CD4-positive, alpha-beta T cell (primary cell): ENCODE results near the gene PLEKHA8. TPM values are rescaled to one million over a fixed set of nuclear protein-coding genes. Genes with fewer than 3 reads are reported as not detected.

ENCODE experiments used
- ATAC-seq: fragments of 200-7000 bp; cut with Tn5 transposase; one replicate; pipeline ENCODE4 v1.10.0; 2022; ENCODE audit warnings: mild to moderate bottlenecking; ENCODE audit not compliant: poor library complexity
- CTCF ChIA-PET: fragments of 350-600 bp; sonication (Branson Sonifier 250); formaldehyde crosslinking; loops from one replicate; lab custom pipeline; 2021; ENCODE audit warnings: antibody characterized with exemption, inconsistent platforms; lab: Charles Lee
- POLR2A ChIA-PET: fragments of 350-600 bp; sonication (Branson Sonifier 250); formaldehyde crosslinking; loops from one replicate; lab custom pipeline; 2021; ENCODE audit warnings: antibody characterized with exemption, inconsistent platforms; lab: Charles Lee
- DNase-seq, 14 experiments: peaks; one replicate each; pipeline ENCODE4 v3.0.0-alpha.2; 2013 to 2020; ENCODE audit warnings: mixed read lengths in 2 of 14
- H3K27ac ChIP-seq, 2 donors: one replicate each; pipeline versions ENCODE4 v1.5.1 to v1.7.0; 2013; ENCODE audit warnings: low read length in 2 of 2, low read depth in 1 of 2, mild to moderate bottlenecking in 1 of 2
- H3K27me3 ChIP-seq, 2 experiments: 1 replicate in 1 of 2; 2 replicates in 1 of 2; pipeline versions ENCODE4 v1.6.1 to v1.7.0; 2013; ENCODE audit warnings: low read length in 2 of 2, control low read depth in 1 of 2, mild to moderate bottlenecking in 1 of 2, moderate library complexity in 1 of 2; ENCODE audit not compliant: insufficient read depth in 2 of 2, control insufficient read depth in 1 of 2
- H3K36me3 ChIP-seq: one replicate; pipeline ENCODE4 v1.6.1; 2013; ENCODE audit warnings: low read length, control low read depth; ENCODE audit not compliant: insufficient read depth
- H3K4me1 ChIP-seq: one replicate; pipeline ENCODE4 v1.6.1; 2013; ENCODE audit warnings: low read length, control low read depth; ENCODE audit not compliant: insufficient read depth
- H3K4me3 ChIP-seq: one replicate; pipeline ENCODE4 v1.5.1; 2013; ENCODE audit warnings: mild to moderate bottlenecking, low read length, moderate library complexity
- H3K9me3 ChIP-seq, 2 experiments: 1 replicate in 1 of 2; 2 replicates in 1 of 2; pipeline versions ENCODE4 v1.6.1 to v1.7.0; 2013; ENCODE audit warnings: low read length in 2 of 2, mild to moderate bottlenecking in 2 of 2, control low read depth in 1 of 2, moderate library complexity in 1 of 2; ENCODE audit not compliant: control insufficient read depth in 1 of 2, insufficient read depth in 1 of 2
- H3K27ac Mint-ChIP-seq: one replicate; pipeline ENCODE4 v1.8.0; 2020; ENCODE audit warnings: mixed read lengths
- H3K27me3 Mint-ChIP-seq: one replicate; pipeline ENCODE4 v1.8.0; 2021; ENCODE audit warnings: mixed read lengths
- H3K36me3 Mint-ChIP-seq: one replicate; pipeline ENCODE4 v1.8.0; 2021; ENCODE audit warnings: low read depth, mixed read lengths
- H3K4me1 Mint-ChIP-seq: one replicate; pipeline ENCODE4 v1.8.0; 2021; ENCODE audit warnings: low read depth, mixed read lengths
- H3K4me3 Mint-ChIP-seq: one replicate; pipeline ENCODE4 v1.8.0; 2020; ENCODE audit warnings: mild to moderate bottlenecking, mixed read lengths
- H3K9me3 Mint-ChIP-seq: one replicate; pipeline ENCODE4 v1.8.0; 2020; ENCODE audit warnings: mixed read lengths
- CTCF ChIP-seq: fragments of 200-600 bp; IDR thresholded peaks from one replicate; pipeline ENCODE4 v1.8.0; 2022; ENCODE audit warnings: antibody characterized with exemption, mild to moderate bottlenecking
- intact Hi-C, 2 experiments: fragments of 100-400 bp; cut with DNase I in 1 of 2; cut with micrococcal nuclease in 1 of 2; formaldehyde crosslinking; loops; one replicate each; pipeline versions ENCODE4 v1.15.1 to v1.9.0; 2023 to 2025; cut with DNase I, micrococcal nuclease
- total RNA-seq, 174 experiments: library from RNA in 2 of 174; stranded (reverse) in 2 of 174; gene quantifications; one replicate each; pipeline ENCODE4 v1.2.3 and lab custom pipeline; 2021 to 2026

The PLEKHA8 gene
- total RNA-seq, 2 experiments from 2014 or later = 7.0 to 7.4 TPM

GRCh38 chr7:30177186-30177585, 149.0 kb downstream of the PLEKHA8 start:
- CTCF ChIA-PET = no interaction called here
- intact Hi-C loops = loop anchor here in 1 of 2 experiments (5.0 kb wide), 1 partner anchor 95 kb away; no protein-coding TSS in a partner anchor
- Mint-ChIP-seq H3K4me3 (no peak overlapping the region), H3K27ac (no peak overlapping the region), H3K27me3 (no peaks in the 10 kb centered on the region), H3K9me3 (no peaks in the 10 kb centered on the region), H3K36me3 (no peaks in the 10 kb centered on the region), H3K4me1 (no peaks in the 10 kb centered on the region)
- Histone ChIP-seq H3K9me3 (no peaks in the 10 kb centered on the region), H3K27me3 (no peaks in the 10 kb centered on the region), H3K4me1 (peaks cover 8% of the 10 kb centered on the region), H3K36me3 (no peaks in the 10 kb centered on the region), H3K27ac (no peak overlapping the region), H3K4me3 (no peak overlapping the region)
- ATAC-seq (no peak), DNase-seq (no peak)
- POLR2A ChIA-PET = no interaction called here
- no peak for TF ChIP-seq CTCF

DNA sequence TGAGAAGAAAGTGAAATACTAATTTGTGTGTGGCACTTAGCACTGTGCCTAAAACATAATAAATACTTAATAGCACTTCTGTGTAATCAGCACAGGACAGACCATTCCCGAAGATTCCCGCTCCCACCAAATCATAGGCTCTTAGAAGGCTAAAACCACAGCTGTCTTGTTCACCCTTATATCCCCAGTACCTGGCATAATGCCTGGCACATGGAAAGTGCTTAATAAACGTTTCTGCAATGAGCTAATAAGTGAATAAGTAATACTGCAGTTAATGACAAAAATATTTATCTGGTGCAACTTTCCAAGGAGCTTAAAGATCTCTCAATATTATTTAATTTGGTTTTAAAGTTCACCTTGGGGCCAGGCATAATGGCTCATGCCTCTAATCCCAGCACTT, 149.8 kb downstream of the PLEKHA8 start:
- H3K27ac ChIP-seq = no peak overlapping the region
- peaks cover 8% of the 10 kb centered on the region for H3K4me1 ChIP-seq
- H3K27ac Mint-ChIP-seq = no peak overlapping the region
- H3K4me3 ChIP-seq = no peak overlapping the region
- no peaks in the 10 kb centered on the region for H3K36me3 ChIP-seq
- no peaks in the 10 kb centered on the region for H3K9me3 Mint-ChIP-seq
- DNase-seq (no peak), ATAC-seq (no peak)
- no peak overlapping the region for H3K4me3 Mint-ChIP-seq
- H3K36me3 Mint-ChIP-seq = no peaks in the 10 kb centered on the region
- no peaks in the 10 kb centered on the region for H3K9me3 ChIP-seq
- no peaks in the 10 kb centered on the region for H3K4me1 Mint-ChIP-seq
- TF ChIP-seq CTCF = no peak
- POLR2A ChIA-PET = no interaction called here
- no peaks in the 10 kb centered on the region for H3K27me3 ChIP-seq
- intact Hi-C loops = loop anchor here in 1 of 2 experiments (5.0 kb wide), 1 partner anchor 94 kb away; no protein-coding TSS in a partner anchor
- CTCF ChIA-PET = no interaction called here
- no peaks in the 10 kb centered on the region for H3K27me3 Mint-ChIP-seq

GRCh38 chr7:30178748-30179436, 150.7 kb downstream of the PLEKHA8 start:
- peaks cover 8% of the 10 kb centered on the region for H3K4me1 ChIP-seq
- no peaks in the 10 kb centered on the region for H3K27me3 ChIP-seq
- no peaks in the 10 kb centered on the region for H3K9me3 ChIP-seq
- Mint-ChIP-seq H3K4me3 (no peak overlapping the region), H3K4me1 (no peaks in the 10 kb centered on the region), H3K27me3 (no peaks in the 10 kb centered on the region), H3K27ac (no peak overlapping the region), H3K36me3 (no peaks in the 10 kb centered on the region), H3K9me3 (no peaks in the 10 kb centered on the region)
- ChIA-PET POLR2A (no interaction called here), CTCF (no interaction called here)
- no peak for TF ChIP-seq CTCF
- intact Hi-C loops = loop anchor here in 1 of 2 experiments (5.0 kb wide), 1 partner anchor 93 kb away; no protein-coding TSS in a partner anchor
- no peak for ATAC-seq
- no peak overlapping the region for H3K27ac ChIP-seq
- DNase-seq = peak in 3 of 14 experiments; percentile 19 to 46 (median 31)
- no peaks in the 10 kb centered on the region for H3K36me3 ChIP-seq
- no peak overlapping the region for H3K4me3 ChIP-seq

Other genes with a start within 250 kb of the PLEKHA8 start
- gene WIPF3, start 221.9 kb upstream of the PLEKHA8 start, total RNA-seq = not detected
- gene SCRN1, start 38.6 kb upstream of the PLEKHA8 start, total RNA-seq = 1 to 10 TPM; 2.4 to 3.2 TPM
- 1 to 10 TPM; 4.3 to 5.2 TPM for gene FKBP14, start 1.7 kb upstream of the PLEKHA8 start, total RNA-seq
- 10 to 100 TPM; 38.4 to 38.9 TPM for gene MTURN, start 106.6 kb downstream of the PLEKHA8 start, total RNA-seq